ENCODE data around the gene CLIP3.

DNA sequence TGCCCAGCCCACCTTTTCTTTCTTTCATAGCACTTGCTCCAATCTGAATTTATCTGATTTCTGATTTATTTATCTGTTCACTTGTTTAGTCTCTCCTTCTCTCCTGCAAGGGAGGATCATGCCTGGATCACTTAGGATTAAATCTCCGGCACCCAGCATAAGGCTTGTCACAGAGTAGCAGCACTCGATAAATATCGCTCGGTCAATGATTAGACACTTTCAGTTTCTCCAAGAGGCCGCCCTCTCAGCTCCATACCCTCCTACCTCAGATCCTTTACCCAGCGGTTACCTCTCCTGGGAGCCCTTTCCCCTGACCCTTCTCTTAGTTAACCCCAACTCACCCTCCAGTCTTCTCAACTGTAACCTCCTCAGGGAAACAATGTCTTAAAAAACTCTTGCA is 1.4 kb downstream of the CLIP3 start:
- TF ChIP-seq, protein P1, sequence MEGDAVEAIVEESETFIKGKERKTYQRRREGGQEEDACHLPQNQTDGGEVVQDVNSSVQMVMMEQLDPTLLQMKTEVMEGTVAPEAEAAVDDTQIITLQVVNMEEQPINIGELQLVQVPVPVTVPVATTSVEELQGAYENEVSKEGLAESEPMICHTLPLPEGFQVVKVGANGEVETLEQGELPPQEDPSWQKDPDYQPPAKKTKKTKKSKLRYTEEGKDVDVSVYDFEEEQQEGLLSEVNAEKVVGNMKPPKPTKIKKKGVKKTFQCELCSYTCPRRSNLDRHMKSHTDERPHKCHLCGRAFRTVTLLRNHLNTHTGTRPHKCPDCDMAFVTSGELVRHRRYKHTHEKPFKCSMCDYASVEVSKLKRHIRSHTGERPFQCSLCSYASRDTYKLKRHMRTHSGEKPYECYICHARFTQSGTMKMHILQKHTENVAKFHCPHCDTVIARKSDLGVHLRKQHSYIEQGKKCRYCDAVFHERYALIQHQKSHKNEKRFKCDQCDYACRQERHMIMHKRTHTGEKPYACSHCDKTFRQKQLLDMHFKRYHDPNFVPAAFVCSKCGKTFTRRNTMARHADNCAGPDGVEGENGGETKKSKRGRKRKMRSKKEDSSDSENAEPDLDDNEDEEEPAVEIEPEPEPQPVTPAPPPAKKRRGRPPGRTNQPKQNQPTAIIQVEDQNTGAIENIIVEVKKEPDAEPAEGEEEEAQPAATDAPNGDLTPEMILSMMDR (conservative IDR thresholded peaks at IDR 0.05; ENCODE audit: low read depth in 2 of 2) = no peak
- TF ChIP-seq POLR2AphosphoS5 (IDR thresholded peaks at IDR 0.05; ENCODE audit: low read depth) = no peak
- TF ChIP-seq EZH2 (IDR thresholded peaks at IDR 0.05; ENCODE audit: low read depth, unreplicated experiment) = no peak
- TF ChIP-seq, protein P2, sequence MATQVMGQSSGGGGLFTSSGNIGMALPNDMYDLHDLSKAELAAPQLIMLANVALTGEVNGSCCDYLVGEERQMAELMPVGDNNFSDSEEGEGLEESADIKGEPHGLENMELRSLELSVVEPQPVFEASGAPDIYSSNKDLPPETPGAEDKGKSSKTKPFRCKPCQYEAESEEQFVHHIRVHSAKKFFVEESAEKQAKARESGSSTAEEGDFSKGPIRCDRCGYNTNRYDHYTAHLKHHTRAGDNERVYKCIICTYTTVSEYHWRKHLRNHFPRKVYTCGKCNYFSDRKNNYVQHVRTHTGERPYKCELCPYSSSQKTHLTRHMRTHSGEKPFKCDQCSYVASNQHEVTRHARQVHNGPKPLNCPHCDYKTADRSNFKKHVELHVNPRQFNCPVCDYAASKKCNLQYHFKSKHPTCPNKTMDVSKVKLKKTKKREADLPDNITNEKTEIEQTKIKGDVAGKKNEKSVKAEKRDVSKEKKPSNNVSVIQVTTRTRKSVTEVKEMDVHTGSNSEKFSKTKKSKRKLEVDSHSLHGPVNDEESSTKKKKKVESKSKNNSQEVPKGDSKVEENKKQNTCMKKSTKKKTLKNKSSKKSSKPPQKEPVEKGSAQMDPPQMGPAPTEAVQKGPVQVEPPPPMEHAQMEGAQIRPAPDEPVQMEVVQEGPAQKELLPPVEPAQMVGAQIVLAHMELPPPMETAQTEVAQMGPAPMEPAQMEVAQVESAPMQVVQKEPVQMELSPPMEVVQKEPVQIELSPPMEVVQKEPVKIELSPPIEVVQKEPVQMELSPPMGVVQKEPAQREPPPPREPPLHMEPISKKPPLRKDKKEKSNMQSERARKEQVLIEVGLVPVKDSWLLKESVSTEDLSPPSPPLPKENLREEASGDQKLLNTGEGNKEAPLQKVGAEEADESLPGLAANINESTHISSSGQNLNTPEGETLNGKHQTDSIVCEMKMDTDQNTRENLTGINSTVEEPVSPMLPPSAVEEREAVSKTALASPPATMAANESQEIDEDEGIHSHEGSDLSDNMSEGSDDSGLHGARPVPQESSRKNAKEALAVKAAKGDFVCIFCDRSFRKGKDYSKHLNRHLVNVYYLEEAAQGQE (IDR thresholded peaks at IDR 0.05; ENCODE audit: unreplicated experiment) = no peak
- TF ChIP-seq ZNF114 (CRISPR knock-in tag; IDR thresholded peaks at IDR 0.05) = no peak
- no peak for TF ChIP-seq EZH2phosphoT487 (IDR thresholded peaks at IDR 0.05; ENCODE audit: unreplicated experiment)
